NCI-H2081 treated with DMSO at 0.1 percent for 48 hours (cell line): Measurements from ENCODE around the gene OLFML2A.
"Not testable (repeated sequence)": the region's sequence is repeated elsewhere in the genome, so short reads cannot be mapped to it uniquely, and the experiment has no call there.

Experiments used
- DNase-seq: peaks from one replicate; lab custom pipeline; 2025; lab: John Stamatoyannopoulos, UW

The OLFML2A gene

GRCh38 chr9:124776954-124777648 lies at the start of gene OLFML2A:
Gene OLFML2A (plus strand): TSS chr9:124777133. CDS start chr9:124777271, 138 bp downstream.
- DNase-seq = no peak

GRCh38 chr9:124730772-124731171 lies 46.2 kb upstream of the OLFML2A start:
- no peak for DNase-seq

GRCh38 chr9:124733964-124734740 lies 42.8 kb upstream of the OLFML2A start:
- DNase-seq = no peak

- not testable (repeated sequence) for DNase-seq
These were observed 42.2 kb upstream of the OLFML2A start for GRCh38 chr9:124734741-124735083.

- DNase-seq = no peak
These were observed 41.8 kb upstream of the OLFML2A start for GRCh38 chr9:124735121-124735520.

- DNase-seq = not testable (repeated sequence)
These were observed 38.9 kb upstream of the OLFML2A start for GRCh38 chr9:124738075-124738474.

GRCh38 chr9:124739360-124739759 lies 37.6 kb upstream of the OLFML2A start:
- no peak for DNase-seq

- DNase-seq = no peak
These were observed 35.8 kb upstream of the OLFML2A start for GRCh38 chr9:124741149-124741548.

- no peak for DNase-seq
These were observed 35.3 kb upstream of the OLFML2A start for GRCh38 chr9:124741662-124742061.

- no peak for DNase-seq
These were observed 34.0 kb upstream of the OLFML2A start for GRCh38 chr9:124742940-124743339.

GRCh38 chr9:124743686-124744348 lies 33.1 kb upstream of the OLFML2A start:
- DNase-seq = no peak

- DNase-seq = no peak
These were observed 29.9 kb upstream of the OLFML2A start for GRCh38 chr9:124747065-124747464.

- no peak for DNase-seq
These were observed 27.6 kb upstream of the OLFML2A start for GRCh38 chr9:124749284-124749683.

- DNase-seq = no peak
These were observed 27.2 kb upstream of the OLFML2A start for GRCh38 chr9:124749781-124750180.

GRCh38 chr9:124752967-124753366 lies 24.0 kb upstream of the OLFML2A start:
- no peak for DNase-seq

- no peak for DNase-seq
These were observed 22.6 kb upstream of the OLFML2A start for GRCh38 chr9:124754289-124754688.

- no peak for DNase-seq
These were observed 21.9 kb upstream of the OLFML2A start for GRCh38 chr9:124755061-124755460.

GRCh38 chr9:124756011-124756410 lies 20.9 kb upstream of the OLFML2A start:
- no peak for DNase-seq

- DNase-seq = no peak
These were observed 19.3 kb upstream of the OLFML2A start for GRCh38 chr9:124757616-124758015.

- no peak for DNase-seq
These were observed 18.9 kb upstream of the OLFML2A start for GRCh38 chr9:124758061-124758460.

GRCh38 chr9:124758691-124759090 lies 18.2 kb upstream of the OLFML2A start:
- no peak for DNase-seq

GRCh38 chr9:124759327-124759726 lies 17.6 kb upstream of the OLFML2A start:
- DNase-seq = no peak

GRCh38 chr9:124760719-124761118 lies 16.2 kb upstream of the OLFML2A start:
- DNase-seq = no peak
